NCI-H146 treated with DMSO at 0.1 percent for 48 hours (cell line): ENCODE data around the gene ZNF750.

ENCODE experiments used
- DNase-seq: peaks from one replicate; lab custom pipeline; 2025; ENCODE audit not compliant: unreplicated experiment; lab: John Stamatoyannopoulos, UW

The ZNF750 gene

DNA sequence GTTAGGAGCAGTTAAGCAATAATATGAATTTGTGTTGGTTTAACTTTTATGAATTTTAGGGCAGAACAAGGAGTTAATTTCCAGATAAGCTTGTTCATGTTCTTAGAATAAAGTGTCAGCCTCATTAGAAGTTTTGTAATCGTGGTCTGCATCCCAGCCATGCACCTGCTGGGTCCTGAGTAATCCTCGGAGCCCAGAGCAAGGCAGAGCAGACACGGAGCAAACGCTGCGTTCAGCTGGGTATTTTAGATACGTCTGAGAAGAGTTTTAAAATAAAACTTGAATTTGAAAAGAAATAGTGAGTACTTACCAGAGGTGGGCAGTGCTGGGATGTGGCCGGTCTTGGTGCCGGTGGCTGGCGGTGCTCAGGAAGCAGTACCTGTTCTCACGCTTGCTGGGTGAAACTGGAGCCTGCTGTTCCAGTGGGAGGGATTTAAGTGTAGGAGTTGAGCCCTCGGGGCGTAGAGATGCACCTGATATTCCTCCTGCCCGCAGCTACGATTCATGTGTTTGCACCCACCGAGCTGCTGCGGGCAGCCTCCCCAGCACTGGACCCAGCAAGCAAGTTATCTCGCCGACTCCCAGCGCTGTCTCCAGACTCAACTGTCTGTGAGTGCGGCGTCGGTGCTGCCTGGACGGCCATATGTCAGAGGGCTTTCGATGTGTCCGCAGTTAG is at the start of gene ZNF750:
Gene ZNF750, minus strand, starts transcription at position 406 of the 676 bp plus-strand sequence. CDS start 7,568 bp downstream, outside the sequence.
- DNase-seq = no peak

DNA sequence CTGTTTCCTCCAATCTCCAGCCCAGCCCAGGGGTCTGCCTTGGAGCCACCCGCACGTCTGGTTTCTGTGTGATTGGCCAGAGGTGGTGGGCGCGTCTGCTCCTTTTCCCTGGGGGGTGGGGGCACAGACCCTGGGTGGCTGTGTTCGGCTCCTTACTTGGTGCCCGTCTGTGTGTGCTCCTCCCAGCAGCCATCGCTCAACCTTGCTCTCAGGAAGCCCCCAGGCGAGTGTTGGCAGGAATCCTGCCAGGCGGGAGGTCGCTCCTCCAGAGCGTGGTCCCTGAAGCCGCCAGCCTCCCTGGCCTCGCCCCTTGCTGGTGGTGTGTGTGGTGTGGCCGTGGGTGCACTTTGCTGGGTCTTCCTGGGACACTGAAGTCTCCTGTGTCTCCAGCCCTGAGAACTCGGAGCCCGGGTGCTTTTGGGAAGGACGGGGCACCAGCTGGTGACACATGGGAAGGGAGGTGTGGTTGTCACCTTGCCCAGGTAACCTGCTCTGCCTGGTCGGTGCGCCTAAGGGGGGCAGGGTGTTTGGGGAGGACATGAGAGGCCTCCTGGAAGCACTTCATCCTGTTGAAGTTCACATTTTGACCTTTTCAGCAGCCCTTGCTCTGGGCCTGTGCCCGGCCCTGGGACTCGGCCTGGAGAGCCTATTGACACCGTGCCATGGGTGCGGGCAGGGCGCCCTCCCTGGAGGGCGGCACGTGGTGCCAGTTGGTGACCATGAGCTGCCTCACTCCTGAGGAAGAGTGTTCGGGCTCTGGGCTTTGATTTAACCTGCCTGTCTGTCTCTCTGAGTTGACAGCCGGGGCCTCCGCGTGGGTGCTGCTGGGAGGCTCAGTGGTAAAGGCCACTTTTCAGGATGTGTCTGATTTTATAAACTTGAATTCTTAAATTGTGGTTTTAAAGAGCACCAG is 49.0 kb upstream of the ZNF750 start:
- no peak for DNase-seq

DNA sequence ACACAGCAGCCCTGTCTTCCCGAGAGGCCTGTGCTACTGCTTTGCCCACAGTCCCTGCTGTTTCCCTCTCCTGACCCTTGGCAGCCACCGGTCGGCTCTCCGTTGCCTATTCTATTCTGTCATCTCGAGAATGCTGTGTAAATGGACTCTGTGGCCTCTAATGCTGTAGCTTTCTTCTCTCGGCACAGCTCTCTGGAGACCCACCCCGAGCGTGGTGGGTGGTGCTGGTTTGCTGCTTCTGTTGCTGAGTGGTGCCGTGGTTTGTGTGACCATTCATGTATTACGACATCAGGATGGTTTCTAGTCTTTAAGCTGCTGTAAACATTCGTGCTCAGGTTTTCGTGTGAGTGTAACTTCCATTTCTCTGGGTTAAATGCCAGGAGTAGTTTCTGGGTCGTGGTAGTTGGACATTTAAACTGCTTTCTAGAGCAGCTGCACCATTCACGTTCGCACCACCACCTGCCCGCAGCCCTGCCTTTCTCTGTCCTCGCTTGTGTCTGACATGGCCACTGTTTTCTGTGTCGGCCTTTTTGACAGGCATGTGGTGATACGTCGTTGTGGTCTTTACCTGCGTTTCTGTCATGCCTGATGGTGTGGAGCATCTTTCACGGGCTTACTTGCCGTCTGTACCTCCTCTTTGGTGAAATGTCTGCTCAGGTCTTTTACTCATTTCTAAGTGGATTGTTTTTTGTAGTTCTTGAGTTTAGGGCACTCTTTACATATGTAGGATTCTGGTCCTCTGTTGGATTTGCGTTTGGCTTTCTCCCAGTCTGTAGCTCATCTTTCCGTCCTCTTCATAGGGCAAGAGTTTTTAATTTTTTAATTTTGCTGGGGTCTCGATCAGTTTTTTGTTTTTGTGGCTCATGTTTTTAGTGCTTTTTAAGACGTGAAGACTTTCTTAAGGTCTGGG is 47.7 kb upstream of the ZNF750 start:
- DNase-seq = no peak

DNA sequence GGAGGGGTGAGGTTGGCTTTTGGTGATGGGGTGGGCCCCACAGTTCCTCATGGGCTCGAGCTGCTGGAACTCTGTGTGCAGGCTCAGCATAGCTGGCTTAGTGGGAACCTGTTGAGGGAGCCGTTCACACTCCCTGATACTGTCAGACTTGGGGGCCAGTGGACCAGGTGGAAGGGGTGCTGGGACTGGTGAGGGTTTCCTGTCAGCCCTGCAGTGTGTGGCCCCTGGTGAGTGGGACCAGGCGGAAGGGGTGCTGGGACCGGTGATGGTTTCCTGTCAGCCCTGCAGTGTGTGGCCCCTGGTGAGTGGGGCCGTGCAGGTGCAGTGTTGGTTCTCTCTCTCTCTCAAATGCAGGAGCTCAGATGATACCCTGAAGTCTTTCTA is 45.1 kb upstream of the ZNF750 start:
- DNase-seq = no peak

DNA sequence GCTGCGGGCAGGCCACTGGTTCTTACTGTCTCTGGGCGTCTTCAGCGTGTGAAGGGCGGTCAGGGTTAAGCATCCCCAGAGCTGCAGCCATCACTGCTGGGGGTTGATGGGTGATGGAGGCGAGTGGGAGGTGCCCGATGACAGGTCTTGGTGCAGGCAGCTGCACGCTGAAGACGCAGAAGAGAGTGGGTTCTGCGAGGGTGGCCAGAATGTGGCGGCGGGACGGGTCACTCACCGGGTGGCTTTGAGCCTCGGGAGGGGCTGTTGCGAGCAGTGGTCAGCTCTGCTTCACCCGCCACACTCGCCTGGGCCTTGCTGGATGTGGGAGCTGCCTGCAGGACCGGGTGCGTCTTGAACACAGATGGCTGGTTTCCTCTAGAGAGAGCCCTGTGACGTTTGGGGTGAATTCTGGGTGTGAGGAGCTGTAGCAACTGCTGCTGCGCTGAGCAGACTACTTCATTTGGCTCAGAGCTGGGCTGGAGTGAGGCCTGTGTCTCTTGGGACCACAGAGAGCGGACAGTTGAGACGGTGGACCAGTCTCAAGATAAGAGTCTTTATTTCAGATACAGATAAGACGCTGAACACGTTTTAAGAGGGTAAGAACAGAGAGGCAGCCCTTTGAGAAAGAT is 44.6 kb upstream of the ZNF750 start:
- no peak for DNase-seq

DNA sequence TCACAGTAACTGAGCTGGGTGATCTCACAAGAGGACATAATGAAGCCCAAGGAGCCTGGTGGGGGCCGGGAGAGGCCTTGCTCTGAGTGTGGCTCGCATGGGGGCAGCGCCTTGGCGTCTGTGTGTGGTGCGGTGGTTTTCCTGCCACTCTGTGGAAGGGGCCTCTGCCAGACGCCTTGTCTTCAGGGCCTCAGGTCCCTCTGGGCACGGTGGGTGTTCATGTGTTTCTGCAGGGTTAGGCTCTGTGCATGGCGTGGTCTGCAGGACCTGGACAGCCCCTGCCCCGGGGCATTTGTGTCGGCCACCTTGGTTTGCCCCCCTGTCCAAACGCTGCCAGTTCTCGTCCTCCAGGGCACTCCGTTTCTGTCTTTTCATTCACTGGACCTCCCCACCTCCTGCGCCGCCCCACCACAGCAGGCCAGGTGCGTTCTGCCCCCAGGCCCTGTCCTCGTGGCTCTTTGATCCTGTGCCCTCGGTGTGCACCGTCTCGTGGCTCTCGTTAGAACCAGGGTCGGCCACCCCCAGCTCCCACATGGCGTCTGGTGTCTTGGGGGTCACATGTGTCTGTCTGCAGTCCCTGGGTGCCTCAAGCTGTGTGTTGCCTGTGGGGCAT is 43.7 kb upstream of the ZNF750 start:
- DNase-seq = no peak

DNA sequence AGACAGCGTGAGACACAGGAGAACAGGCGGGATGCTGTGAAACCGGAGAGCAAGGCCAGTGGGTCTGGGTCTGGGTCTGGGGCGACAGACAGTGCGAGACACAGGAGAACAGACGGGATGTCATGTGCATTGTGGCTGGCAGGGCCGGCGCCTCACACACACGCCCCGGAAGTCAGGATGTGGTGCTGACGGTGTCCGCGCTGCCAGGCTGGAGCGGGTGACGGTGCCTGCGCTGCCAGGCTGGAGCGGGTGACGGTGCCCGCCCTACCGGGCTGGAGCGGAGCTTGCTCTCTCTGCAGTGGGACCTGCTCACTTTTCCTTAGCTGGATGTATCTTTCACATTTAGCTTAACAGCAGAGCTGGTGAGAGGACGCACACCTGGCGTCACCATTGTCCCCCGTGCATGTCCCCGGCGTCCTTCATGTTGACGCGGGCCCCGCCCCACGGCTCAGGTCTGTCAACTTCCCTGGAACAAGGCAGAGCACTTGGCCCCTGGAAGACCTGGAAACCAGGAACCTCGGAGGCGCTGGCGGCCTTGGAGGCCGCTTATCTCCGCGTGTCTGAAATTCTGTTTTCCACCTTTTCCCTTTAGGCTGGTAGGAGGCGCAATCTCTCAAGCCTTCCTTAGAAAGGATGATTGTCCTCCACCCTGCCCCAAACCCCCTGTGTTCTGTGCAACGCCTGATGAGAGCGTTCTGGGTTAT is 43.0 kb upstream of the ZNF750 start:
- no peak for DNase-seq

DNA sequence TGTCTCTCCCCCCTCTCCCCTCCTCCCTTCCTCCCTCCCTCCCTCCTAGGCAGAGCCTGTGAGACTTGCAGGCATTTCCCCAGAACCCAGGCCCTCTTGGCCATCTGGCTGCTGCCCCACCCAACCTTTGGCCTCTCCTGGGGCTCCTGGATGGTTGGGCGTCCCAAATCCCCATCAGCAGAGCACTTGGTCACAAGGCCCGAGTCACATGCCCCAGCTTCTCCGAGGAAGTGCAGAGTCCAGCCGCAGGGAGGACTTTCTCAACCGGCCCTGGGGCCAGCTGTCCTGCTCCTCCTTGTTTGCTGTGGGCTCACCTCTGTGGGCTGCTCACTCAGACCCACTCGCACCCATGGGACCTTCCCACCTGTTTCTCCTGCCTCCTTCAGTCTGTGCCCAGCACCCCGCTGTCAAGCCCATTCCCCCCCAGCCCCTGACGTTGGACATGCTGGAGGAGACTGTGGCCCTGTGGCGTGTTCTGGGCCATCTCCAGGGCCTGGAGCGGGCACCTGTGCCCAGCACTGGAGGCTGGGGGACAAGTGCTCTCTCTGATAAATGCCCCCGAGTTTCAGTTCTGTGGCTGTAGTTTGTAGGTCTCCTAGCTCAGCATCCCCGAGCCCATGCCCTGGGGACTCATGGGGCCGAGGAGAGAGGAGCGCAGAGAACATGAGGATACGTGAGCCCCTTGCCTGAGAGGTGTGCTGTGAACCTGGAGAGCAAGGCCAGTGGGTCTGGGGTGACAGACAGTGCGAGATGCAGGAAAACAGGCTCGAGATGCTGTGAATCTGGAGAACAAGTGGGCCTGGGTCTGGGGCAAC is 42.3 kb upstream of the ZNF750 start:
- DNase-seq = no peak

DNA sequence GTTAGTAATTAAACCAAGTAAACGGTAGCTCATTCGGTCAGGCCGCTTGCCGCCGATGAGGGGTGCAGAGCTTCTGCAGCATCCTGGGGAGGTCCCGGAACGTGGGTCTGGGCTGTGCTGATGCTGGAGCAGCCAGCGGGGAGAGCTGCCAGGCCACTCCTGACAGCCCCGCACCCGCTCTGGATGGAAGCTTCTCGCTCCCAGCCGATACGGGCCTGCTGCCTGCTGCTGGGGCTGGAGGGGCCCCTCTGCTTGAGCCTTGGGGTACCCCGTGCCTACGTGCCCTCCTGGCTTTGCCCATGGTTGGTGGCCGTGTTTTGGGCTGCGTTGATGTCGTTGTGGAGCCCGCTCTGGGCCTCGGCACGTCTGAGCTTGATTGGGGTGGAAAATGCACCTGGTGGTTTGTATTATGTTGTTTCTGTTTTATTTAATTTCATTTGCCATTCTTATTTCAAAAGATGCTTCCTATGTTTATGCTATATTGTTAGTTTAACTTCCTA is 41.6 kb upstream of the ZNF750 start:
- DNase-seq = no peak

DNA sequence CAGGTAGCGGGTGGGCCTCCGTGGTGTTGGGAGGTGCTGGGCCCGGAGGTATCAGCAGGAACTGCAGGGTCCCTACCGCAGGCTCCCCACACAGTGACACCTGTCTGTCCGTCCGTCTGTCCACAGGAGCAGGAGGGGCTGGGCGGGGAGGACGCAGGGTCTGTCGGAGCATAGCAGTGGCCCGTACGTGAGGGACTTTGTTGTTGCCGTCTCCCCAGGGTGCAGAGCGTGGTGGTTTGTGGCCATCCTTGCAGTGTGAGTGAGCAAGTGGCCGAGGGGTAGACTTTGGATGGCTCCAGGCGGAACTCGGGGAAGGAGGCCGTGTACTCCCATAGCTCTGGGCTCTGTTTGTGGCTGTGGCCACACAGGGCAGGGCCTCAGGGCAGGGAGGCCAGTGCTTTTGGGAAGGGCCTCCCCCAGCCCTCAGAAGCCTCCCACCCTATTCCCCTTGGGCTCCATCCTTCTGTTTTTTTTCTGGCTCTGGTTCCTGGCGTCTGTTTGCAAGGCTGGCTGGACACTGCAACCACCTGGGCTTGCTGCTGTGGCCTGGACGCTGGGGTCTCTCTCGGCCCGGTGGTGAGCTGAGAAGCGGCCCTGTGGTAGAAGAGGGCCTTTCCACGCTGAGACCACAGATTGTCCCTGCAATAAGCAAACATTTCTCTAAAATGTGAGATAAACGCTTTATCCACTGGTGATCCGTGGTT is 41.0 kb upstream of the ZNF750 start:
- DNase-seq = no peak

DNA sequence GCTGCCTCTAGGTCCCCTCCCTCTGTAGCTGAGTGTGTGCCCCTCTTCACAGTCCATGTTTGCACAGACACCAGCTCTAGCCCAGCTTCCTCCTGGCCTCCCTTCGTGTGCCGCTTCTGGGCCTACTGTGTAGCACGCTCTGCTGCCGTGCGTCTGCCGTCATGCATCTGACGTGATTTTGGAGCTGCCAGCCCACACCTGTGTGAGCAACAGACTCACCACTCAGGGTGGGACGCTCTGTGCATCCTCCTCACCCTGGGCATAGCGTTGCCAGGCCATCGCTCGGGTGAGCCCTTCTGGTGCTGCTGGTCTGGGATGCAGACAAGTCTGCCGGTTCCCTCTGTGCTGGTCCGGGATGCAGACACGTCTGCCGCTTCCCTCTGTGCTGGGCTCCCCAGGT is 39.4 kb upstream of the ZNF750 start:
- no peak for DNase-seq

DNA sequence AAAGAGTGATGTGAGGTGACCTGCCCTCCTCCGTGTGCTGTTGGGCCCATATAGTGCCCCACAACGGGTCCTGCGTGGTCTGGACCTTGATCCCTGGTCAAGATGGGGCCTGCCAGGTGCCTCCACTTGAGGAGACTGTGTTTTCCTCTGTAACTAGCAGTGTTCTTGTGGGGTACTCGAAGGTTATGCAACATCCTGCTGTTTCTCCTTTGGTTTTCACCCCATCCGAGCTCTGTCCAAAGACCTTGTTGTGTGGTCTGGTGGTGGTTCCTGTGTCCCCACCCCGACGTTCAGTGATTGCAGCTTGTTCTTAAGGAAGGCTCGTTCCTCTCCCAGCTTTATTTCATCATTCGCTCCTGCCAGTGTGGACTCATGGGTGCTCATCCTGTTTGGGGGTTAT is 38.7 kb upstream of the ZNF750 start:
- DNase-seq = no peak

DNA sequence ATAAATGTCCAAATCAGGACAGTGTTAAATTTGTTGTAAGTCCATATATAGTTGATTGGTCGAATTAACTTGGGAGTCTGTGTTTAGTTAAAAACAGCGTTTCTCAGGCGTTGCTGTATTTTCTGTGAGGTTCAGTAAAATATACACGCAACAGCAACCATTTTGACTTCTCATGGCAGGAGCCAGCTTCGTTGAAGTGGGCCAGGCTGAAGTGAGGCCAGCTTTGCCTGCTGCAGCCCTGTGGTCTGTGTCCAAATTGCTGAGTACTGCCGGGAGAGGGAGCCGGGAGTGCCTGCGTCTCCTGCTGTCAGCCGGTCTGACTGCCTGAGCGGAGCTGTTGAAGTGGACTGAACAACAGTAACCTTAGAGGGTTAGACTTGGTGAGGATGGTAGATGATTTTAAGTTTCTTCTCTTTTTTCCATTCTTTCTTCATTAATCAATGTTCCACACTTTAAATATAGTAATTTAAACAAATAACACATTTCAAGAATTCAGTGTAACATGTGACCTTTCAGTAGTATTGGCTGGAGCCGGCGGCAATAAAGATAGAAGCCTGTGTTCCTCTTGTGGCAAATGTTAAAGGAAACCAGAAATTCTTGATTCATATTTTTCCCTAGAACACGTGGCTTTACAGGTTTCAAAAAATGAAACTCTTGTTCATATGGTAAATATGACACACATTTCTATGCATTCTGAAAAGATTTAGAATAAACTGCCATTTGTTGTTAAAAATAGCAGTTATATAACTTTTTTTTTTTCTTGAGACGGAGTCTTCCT is 37.0 kb upstream of the ZNF750 start:
- no peak for DNase-seq

DNA sequence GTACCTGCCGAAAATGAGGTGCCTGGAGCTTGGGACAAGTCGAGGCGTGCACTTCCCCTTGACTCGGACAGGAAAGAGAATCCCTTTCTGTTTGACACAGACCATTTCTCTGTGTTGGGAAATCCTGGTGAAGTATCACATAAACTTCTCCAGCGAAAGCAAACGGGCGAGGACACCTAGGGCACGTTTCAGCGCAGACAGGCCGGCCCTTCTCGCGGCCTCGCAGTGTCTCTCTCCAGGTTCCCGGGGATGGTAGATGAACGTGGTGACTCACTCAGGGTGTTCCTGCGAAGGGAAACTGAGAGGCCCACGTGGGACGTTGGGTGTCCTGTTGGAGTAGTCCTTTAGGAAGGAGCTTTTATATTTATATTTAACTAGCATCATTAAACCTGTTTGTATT is 36.3 kb upstream of the ZNF750 start:
- no peak for DNase-seq

DNA sequence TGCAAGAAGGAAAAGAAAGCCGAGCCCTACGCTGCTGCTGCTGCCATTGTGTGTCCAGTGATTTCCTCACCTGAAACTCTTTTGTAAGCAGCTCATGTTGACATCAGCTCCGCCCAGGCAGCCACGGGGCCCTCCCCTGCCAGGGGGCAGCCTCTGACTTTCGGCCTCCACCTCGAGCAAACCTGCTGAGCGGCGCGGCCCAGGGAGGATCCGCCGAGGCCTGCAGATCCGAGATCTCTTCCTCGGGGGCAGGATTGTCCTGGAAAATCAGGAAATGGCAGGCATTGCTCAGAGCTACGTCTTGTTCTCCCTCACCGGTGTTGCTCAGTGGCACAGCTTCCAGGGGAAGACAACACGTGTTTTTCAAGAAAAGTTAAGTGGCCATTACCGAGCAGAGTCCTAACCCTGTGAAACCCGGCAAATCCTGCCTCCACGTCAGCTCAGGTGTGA is 35.6 kb upstream of the ZNF750 start:
- no peak for DNase-seq

DNA sequence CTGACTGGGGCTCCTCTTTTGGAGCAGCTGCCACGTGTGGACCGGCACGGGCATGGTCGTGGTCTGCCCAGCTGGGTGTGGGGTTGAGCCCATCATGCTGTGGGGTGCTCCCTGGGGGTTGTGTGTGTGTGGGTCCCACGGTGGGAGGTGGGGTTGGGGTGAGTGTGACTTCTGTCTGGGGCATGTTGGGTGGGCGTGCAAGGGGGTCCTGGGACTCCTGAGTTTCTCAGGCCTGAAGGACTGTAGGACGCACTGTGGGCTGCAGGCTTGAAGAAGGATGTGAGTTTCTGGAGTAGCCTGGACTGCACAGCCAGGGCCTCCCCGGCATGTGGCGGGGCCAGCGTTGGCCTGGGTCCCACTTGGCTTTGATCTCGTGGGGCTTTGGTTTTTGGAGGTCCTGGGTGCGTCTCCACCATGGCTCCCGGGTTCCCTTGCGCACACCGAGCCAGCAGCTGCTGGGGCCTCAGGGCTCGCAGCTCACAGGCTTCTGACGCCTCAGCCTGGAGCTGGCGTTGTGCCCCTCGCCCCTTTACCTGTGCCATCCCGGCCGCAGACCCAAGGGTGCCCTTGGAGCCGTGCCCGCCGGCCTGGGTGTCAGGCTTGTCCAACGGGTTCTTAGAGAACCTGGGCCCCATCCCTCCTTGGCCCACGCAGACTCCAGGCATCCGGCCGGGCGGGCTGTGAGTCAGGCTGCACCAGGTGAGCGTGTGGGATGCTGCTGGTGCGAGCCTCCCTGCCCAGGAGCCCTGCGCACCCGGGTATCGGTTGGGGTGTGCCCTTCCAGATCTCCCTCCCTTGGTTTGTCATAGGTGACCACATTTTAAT is 34.4 kb upstream of the ZNF750 start:
- no peak for DNase-seq

DNA sequence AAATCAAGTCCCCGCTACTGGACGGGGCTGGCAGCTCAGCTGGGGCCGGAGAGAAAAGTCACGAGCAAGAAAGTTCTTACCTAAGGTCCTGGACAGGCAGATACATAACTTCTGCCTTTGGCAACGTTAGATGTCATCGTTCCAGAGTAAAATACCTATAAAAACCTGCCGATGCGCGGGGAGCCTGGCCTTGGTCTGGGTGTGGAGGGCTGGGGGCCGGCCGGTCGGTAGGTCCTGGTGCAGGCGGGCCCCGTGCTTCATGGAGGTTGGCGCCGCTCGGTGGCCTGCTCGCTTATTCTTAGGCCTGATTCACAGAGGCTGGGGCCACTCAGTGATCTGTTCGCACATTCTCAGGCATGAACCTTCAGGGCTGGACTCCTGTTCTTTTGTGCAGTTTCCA is 33.7 kb upstream of the ZNF750 start:
- no peak for DNase-seq
